HG03039 (cell line): ENCODE data around the gene LIN52.
"Not testable (repeated sequence)": the region's sequence is repeated elsewhere in the genome, so short reads cannot be mapped to it uniquely, and the experiment has no call there.

Experiments
- ATAC-seq: cut with Tn5 transposase; IDR thresholded peaks from one replicate; pipeline ENCODE4 v1.9.1; 2021; ENCODE audit warnings: mild to moderate bottlenecking, moderate library complexity; ENCODE audit not compliant: unreplicated experiment

The LIN52 gene

GRCh38 chr14:74105381-74105780 is 20.6 kb downstream of the LIN52 start:
- no peak for ATAC-seq

- no peak for ATAC-seq
Measured at GRCh38 chr14:74109369-74109768, 24.6 kb downstream of the LIN52 start.

- not testable (repeated sequence) for ATAC-seq
Measured at GRCh38 chr14:74111395-74112216, 26.9 kb downstream of the LIN52 start.

GRCh38 chr14:74125487-74125886 is 40.7 kb downstream of the LIN52 start:
- not testable (repeated sequence) for ATAC-seq

GRCh38 chr14:74126315-74127013 is 41.7 kb downstream of the LIN52 start:
- ATAC-seq = no peak

- no peak for ATAC-seq
Measured at GRCh38 chr14:74127634-74128033, 42.9 kb downstream of the LIN52 start.

GRCh38 chr14:74133833-74134481 is 49.2 kb downstream of the LIN52 start:
- ATAC-seq = no peak

- ATAC-seq = no peak
Measured at GRCh38 chr14:74134484-74134883, 49.7 kb downstream of the LIN52 start.

GRCh38 chr14:74135426-74135825 is 50.7 kb downstream of the LIN52 start:
- ATAC-seq = no peak

GRCh38 chr14:74140374-74140850 is 55.7 kb downstream of the LIN52 start:
- no peak for ATAC-seq

- no peak for ATAC-seq
Measured at GRCh38 chr14:74141703-74142102, 56.9 kb downstream of the LIN52 start.

- no peak for ATAC-seq
Measured at GRCh38 chr14:74142523-74142922, 57.8 kb downstream of the LIN52 start.

- ATAC-seq = no peak
Measured at GRCh38 chr14:74144789-74145188, 60.0 kb downstream of the LIN52 start.

- no peak for ATAC-seq
Measured at GRCh38 chr14:74147571-74147970, 62.8 kb downstream of the LIN52 start.

- ATAC-seq = no peak
Measured at GRCh38 chr14:74148705-74149104, 63.9 kb downstream of the LIN52 start.

- ATAC-seq = no peak
Measured at GRCh38 chr14:74155287-74155686, 70.5 kb downstream of the LIN52 start.

- no peak for ATAC-seq
Measured at GRCh38 chr14:74155749-74156148, 71.0 kb downstream of the LIN52 start.

GRCh38 chr14:74160763-74161162 is 76.0 kb downstream of the LIN52 start:
- ATAC-seq = no peak

- no peak for ATAC-seq
Measured at GRCh38 chr14:74161526-74162158, 76.9 kb downstream of the LIN52 start.

GRCh38 chr14:74169906-74170305 is 85.2 kb downstream of the LIN52 start:
- ATAC-seq = no peak

GRCh38 chr14:74176400-74176793 is 91.6 kb downstream of the LIN52 start:
- ATAC-seq = no peak
